OCI-LY1 (cell line): Measurements from ENCODE around the gene ANKRD11.

Source experiments
- CTCF ChIP-seq: fragments of 200-600 bp; sonication (generic), shearing (Covaris generic); IDR thresholded peaks from 2 replicates; pipeline ENCODE4 v1.5.1; 2017; ENCODE audit warnings: mild to moderate bottlenecking, antibody characterized with exemption, low read length, moderate library complexity, mixed read lengths
- EZH2 ChIP-seq: fragments of 200-600 bp; sonication (generic), shearing (Covaris generic); IDR thresholded peaks from 2 replicates; pipeline ENCODE4 v1.8.0; 2017; ENCODE audit warnings: borderline replicate concordance, mixed run types, mild to moderate bottlenecking, antibody characterized with exemption, low read length, moderate library complexity, mixed read lengths

GRCh38 chr16:89498839-89499238 lies 8.5 kb upstream of the ANKRD11 start:
- TF ChIP-seq CTCF = no peak
- TF ChIP-seq EZH2 = no peak
